Neutrophil (primary cell): ENCODE measurements around the gene DDIT4L.
"Not testable (repeated sequence)": the region's sequence is repeated elsewhere in the genome, so short reads cannot be mapped to it uniquely, and the experiment has no call there.

Source experiments
- H3K27ac ChIP-seq: fragments of 200-600 bp; sonication (generic); 2 replicates; pipeline ENCODE4 v1.5.1; 2016; ENCODE audit warnings: mild to moderate bottlenecking, moderate library complexity
- H3K27me3 ChIP-seq: fragments of 200-600 bp; sonication (generic); 2 replicates; pipeline ENCODE4 v1.6.0; 2016; ENCODE audit warnings: mild to moderate bottlenecking
- H3K36me3 ChIP-seq: fragments of 200-600 bp; sonication (generic); 2 replicates; pipeline ENCODE4 v1.5.1; 2017
- H3K4me1 ChIP-seq, 2 experiments: fragments of 200-600 bp in 1 of 2; sonication (generic) in 1 of 2; 1 replicate in 1 of 2; 2 replicates in 1 of 2; pipeline versions ENCODE4 v1.5.1 to v1.6.1; 2013 to 2016; ENCODE audit warnings: low read depth in 1 of 2, low read length in 1 of 2, mild to moderate bottlenecking in 1 of 2, moderate library complexity in 1 of 2; ENCODE audit not compliant: control insufficient read depth in 1 of 2, insufficient read depth in 1 of 2
- H3K4me3 ChIP-seq, 2 experiments: fragments of 200-600 bp in 1 of 2; sonication (generic) in 1 of 2; 1 replicate in 1 of 2; 2 replicates in 1 of 2; pipeline ENCODE4 v1.5.1; 2013 to 2016; ENCODE audit warnings: low read depth in 1 of 2, low read length in 1 of 2, mild to moderate bottlenecking in 1 of 2, moderate library complexity in 1 of 2
- H3K9me3 ChIP-seq: fragments of 200-600 bp; sonication (generic); 2 replicates; pipeline ENCODE4 v1.5.1; 2016
- CTCF ChIP-seq: fragments of 200-600 bp; sonication (generic); IDR thresholded peaks from 2 replicates; pipeline ENCODE4 v1.5.1; 2016; ENCODE audit warnings: antibody characterized with exemption

DDIT4L gene

DNA sequence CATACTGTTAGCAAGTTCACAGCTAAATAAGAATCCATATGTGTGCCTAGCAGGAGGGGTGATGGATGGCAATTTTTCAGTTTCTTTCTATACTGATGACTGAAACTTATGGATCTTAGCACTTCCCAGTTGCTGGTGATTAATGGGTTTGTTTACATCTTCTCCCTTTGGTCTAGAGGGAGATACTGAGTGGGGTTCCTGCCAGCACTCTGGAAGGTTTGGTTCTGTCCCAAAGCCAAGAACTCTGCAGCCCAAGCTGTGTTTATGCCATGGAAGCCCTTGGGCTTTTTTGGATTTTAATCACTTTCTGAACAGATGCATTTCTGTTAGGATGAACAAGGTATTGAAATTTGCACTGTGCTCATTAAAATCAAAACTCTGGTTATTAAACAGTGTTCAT, 43.5 kb downstream of the DDIT4L start:
- TF ChIP-seq CTCF: no peak
- Histone ChIP-seq H3K27ac (no peak overlapping the region), H3K4me3 (no peak overlapping the region), H3K4me1 (no peaks in the 10 kb centered on the region), H3K27me3 (no peaks in the 10 kb centered on the region), H3K36me3 (no peaks in the 10 kb centered on the region), H3K9me3 (no peaks in the 10 kb centered on the region)

DNA sequence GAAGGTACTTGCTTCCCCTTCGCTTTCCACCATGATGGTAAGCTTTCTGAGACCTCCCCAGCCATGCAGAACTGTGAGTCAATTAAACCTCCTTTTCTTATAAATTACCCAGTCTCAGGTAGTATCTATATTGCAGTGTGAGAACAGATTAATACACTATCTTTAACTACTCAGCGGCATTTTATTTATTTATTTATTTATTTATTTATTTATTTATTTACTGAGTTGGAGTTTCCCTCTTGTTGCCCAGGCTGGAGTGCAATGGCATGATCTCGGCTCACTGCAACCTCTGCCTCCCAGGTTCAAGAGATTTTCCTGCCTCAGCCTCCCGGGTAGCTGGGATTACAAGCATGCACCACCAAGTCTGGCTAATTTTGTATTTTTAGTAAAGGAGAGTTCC, 52.9 kb downstream of the DDIT4L start:
- H3K27ac ChIP-seq, H3K4me1 ChIP-seq, H3K27me3 ChIP-seq, H3K4me3 ChIP-seq, H3K36me3 ChIP-seq, H3K9me3 ChIP-seq: not testable (repeated sequence)
